K562 (cell line): ENCODE results near the gene INSYN2B. TPM values are rescaled to one million over a fixed set of nuclear protein-coding genes. Genes with fewer than 3 reads are reported as not detected.

Experiments used
- CHD2 ChIP-seq: IDR thresholded peaks from 2 replicates; pipeline ENCODE4 v1.6.1; 2011; ENCODE audit warnings: low read depth, low read length
- GATAD2B ChIP-seq: fragments of 450-650 bp; IDR thresholded peaks from 2 replicates; pipeline ENCODE4 v1.6.1; 2017; ENCODE audit warnings: mild to moderate bottlenecking, borderline replicate concordance
- HOXB6 ChIP-seq: fragments of 250-450 bp; sonication (Bioruptor Pico); IDR thresholded peaks from 2 replicates; pipeline ENCODE4 v1.5.1; 2022; ENCODE audit warnings: mild to moderate bottlenecking, borderline replicate concordance
- NFATC3 ChIP-seq: fragments of 450-650 bp; IDR thresholded peaks from 2 replicates; pipeline ENCODE4 v1.6.1; 2017; ENCODE audit warnings: mild to moderate bottlenecking
- NR1H2 ChIP-seq: sonication (generic); formaldehyde crosslinking; IDR thresholded peaks from 2 replicates; pipeline ENCODE4 v1.4.0; 2020; ENCODE audit warnings: mild to moderate bottlenecking, missing genetic modification reagents
- RUNX1 ChIP-seq: sonication (generic); IDR thresholded peaks from 2 replicates; pipeline ENCODE4 v1.6.1; 2016; ENCODE audit warnings: antibody characterized with exemption, low read depth
- SREBF2 ChIP-seq: sonication (generic); formaldehyde crosslinking; IDR thresholded peaks from 2 replicates; pipeline ENCODE4 v1.4.0; 2020; ENCODE audit warnings: mild to moderate bottlenecking, missing genetic modification reagents
- ZNF318 ChIP-seq, 2 experiments: fragments of 450-650 bp; IDR thresholded peaks; 2 replicates each; pipeline ENCODE4 v1.6.1; 2016; ENCODE audit warnings: mild to moderate bottlenecking in 2 of 2, borderline replicate concordance in 1 of 2, low read depth in 1 of 2, moderate library complexity in 1 of 2
- ZNF717 ChIP-seq: fragments of 250-450 bp; sonication (Bioruptor Pico); IDR thresholded peaks from 2 replicates; pipeline ENCODE4 v1.5.0; 2021
- polyA plus RNA-seq, 8 experiments: library from polyadenylated mRNA; depleted of rRNA in 4 of 8; stranded (reverse) in 5 of 8; unstranded in 3 of 8; fragments of >200 nt; fragmentation: Nextera tagmentation in 2 of 8; fragmentation: Illumina TruSeq in 1 of 8; extraction: Ambion mirVana in 2 of 8; extraction: Trizol in 1 of 8; gene quantifications; 2 replicates each; pipeline versions ENCODE4 v1.2.1 to v1.2.3, GENCODE V29; 2011 to 2014; ENCODE audit warnings: inconsistent platforms in 1 of 8, missing spikeins in 1 of 8
- total RNA-seq, 7 experiments: library from RNA; depleted of rRNA in 6 of 7; stranded (reverse); fragments of >200 nt in 6 of 7; fragmentation: Illumina TruSeq in 2 of 7; extraction: Trizol in 2 of 7; gene quantifications; 2 replicates each; pipeline versions ENCODE4 v1.2.1 to v1.2.3, GENCODE V29; 2011 to 2021; ENCODE audit warnings: low replicate concordance in 1 of 7

Gene INSYN2B
- total and polyA plus RNA-seq, 9 of the 15 experiments (the other 6 are each of a cell fraction or from before 2014, with no cell fraction given), result not detected

- TF ChIP-seq ZNF318 (IDR thresholded peaks at IDR 0.05; ENCODE audit: borderline replicate concordance in 1 of 2, low read depth in 1 of 2) (no peak), CHD2 (no peak), NR1H2 (no peak), HOXB6 (no peak), ZNF717 (no peak), NFATC3 (no peak), SREBF2 (no peak), GATAD2B (no peak), RUNX1 (no peak)
These were observed 66.8 kb downstream of the INSYN2B start (continued) for GRCh38 chr5:169913479-169913878.
